ENCODE data around the gene CHD3. TPM values are rescaled to one million over a fixed set of nuclear protein-coding genes. Genes with fewer than 3 reads are reported as not detected.

CHD3 gene
- total and polyA plus RNA-seq, 2 of the 13 experiments (the other 11 are each of a cell fraction or from before 2014, with no cell fraction given): 2.7 to 3.7 TPM

DNA sequence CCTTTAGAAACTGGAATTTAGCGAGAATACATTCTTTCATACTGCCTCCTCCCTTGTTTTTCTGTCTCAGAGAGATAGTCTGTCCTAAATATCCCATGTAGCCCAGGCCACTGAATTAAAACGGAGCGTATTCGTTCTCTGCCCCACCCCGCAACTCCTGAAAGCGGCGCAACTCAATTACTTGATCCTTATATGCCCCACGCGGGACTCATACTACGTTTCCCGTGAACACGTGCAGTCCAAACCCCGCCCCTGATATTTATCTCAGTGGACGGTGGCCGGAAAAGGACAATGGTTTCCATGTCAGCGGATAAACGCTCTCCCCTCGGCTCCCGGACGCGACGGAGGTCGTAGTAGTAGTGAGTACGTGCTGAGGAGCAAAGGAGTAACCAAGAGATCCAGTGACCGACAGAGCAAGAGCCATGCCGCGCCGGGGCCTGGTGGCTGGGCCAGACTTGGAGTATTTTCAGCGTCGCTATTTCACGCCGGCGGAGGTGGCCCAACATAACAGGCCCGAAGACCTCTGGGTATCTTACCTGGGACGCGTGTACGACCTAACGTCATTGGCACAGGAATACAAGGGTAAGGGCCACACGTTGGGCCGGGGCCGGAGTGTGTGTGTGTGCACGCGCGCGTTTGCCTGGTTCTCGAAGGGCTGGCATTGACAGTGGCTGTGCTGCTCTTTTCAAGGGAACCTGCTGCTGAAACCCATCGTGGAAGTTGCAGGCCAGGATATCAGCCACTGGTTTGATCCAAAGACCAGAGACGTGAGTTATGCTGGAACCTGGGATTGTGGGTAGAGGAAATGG lies 30.7 kb upstream of the CHD3 start, which contains the start of gene CYB5D1 (continued):
- TF ChIP-seq ZNF318 (CRISPR knock-in tag; IDR thresholded peaks at IDR 0.05): no peak
- peak; percentile 57; the same call in 1 of the 2 replicates for TF ChIP-seq MYC (CRISPR knock-in tag; IDR thresholded peaks at IDR 0.05; ENCODE audit: borderline replicate concordance)
- TF ChIP-seq ZNF709 (CRISPR knock-in tag; IDR thresholded peaks at IDR 0.05): peak; percentile 32; the same call in 1 of the 2 replicates
- TF ChIP-seq HHEX (CRISPR knock-in tag; IDR thresholded peaks at IDR 0.05): 0 out of 2 replicates have a peak, but pooled peaks have one; percentile 5
- TF ChIP-seq FOXK2 (IDR thresholded peaks at IDR 0.05): peak; percentile 76; the same call in 1 of the 2 replicates
- TF ChIP-seq TP53 (CRISPR knock-in tag; conservative IDR thresholded peaks at IDR 0.05): no peak
- no peak for TF ChIP-seq ZNF749 (CRISPR knock-in tag; IDR thresholded peaks at IDR 0.05; ENCODE audit: borderline replicate concordance)
- TF ChIP-seq MXI1 (IDR thresholded peaks at IDR 0.05; ENCODE audit: borderline replicate concordance, low read depth, low read length): peak; percentile 77; the same call in 2 of the 3 replicates
- no peak for TF ChIP-seq MTF2 (CRISPR knock-in tag; IDR thresholded peaks at IDR 0.05; ENCODE audit: borderline replicate concordance)
- TF ChIP-seq ZNF615 (CRISPR knock-in tag; IDR thresholded peaks at IDR 0.05; ENCODE audit: borderline replicate concordance): no peak
- TF ChIP-seq ZKSCAN5 (CRISPR knock-in tag; IDR thresholded peaks at IDR 0.05): no peak
- 0 out of 2 replicates have a peak, but pooled peaks have one; percentile 14 for TF ChIP-seq POLR2AphosphoS2 (IDR thresholded peaks at IDR 0.05; ENCODE audit: low read depth, low read length)
- no peak for TF ChIP-seq ZNF124 (CRISPR knock-in tag; IDR thresholded peaks at IDR 0.05)
- no peak for TF ChIP-seq DMTF1 (CRISPR knock-in tag; IDR thresholded peaks at IDR 0.05)
- no peak for TF ChIP-seq GPN1 (CRISPR knock-in tag; IDR thresholded peaks at IDR 0.05; ENCODE audit: borderline replicate concordance)
- no peak for TF ChIP-seq RBM22 (optimal IDR thresholded peaks at IDR 0.05; ENCODE audit: low read length)
- TF ChIP-seq ZNF556 (CRISPR knock-in tag; IDR thresholded peaks at IDR 0.05; ENCODE audit: borderline replicate concordance): 0 out of 2 replicates have a peak, but pooled peaks have one; percentile 42
- peak; percentile 42; the same call in 1 of the 2 replicates for TF ChIP-seq THRA (CRISPR knock-in tag; IDR thresholded peaks at IDR 0.05; ENCODE audit: borderline replicate concordance)
